Left kidney (tissue), 2 donors: Measurements from ENCODE around the gene TMEM51. TPM values are rescaled to one million over a fixed set of nuclear protein-coding genes. Genes with fewer than 3 reads are reported as not detected.

Experiments used
- DNase-seq: peaks from one replicate; pipeline ENCODE4 v3.0.0-alpha.2; 2013
- polyA plus RNA-seq: library from polyadenylated mRNA; unstranded; fragments of 120-200 nt; gene quantifications from one replicate; pipeline ENCODE4 v1.2.1, GENCODE V29; 2013; ENCODE audit not compliant: insufficient read length

TMEM51 gene
- polyA plus RNA-seq, 1 donor = 14.6 TPM

- DNase-seq = no peak
Measured at GRCh38 chr1:15245593-15246360, 92.2 kb downstream of the TMEM51 start.

GRCh38 chr1:15246960-15247614 lies 93.5 kb downstream of the TMEM51 start, which contains the start of gene FHAD1:
FHAD1 (plus strand) TSS chr1:15247223; CDS start chr1:15251785, 4,562 bp downstream.
- DNase-seq = peak; percentile 74

- no peak for DNase-seq
Measured at GRCh38 chr1:15248216-15248615, 94.7 kb downstream of the TMEM51 start.

GRCh38 chr1:15249081-15249480 lies 95.5 kb downstream of the TMEM51 start:
- no peak for DNase-seq

GRCh38 chr1:15251857-15252835 lies 98.6 kb downstream of the TMEM51 start:
- DNase-seq = no peak

- DNase-seq = no peak
Measured at GRCh38 chr1:15254559-15254958, 101.0 kb downstream of the TMEM51 start.

GRCh38 chr1:15255582-15256149 lies 102.1 kb downstream of the TMEM51 start:
- DNase-seq = no peak

- no peak for DNase-seq
Measured at GRCh38 chr1:15256584-15256983, 103.0 kb downstream of the TMEM51 start.

- no peak for DNase-seq
Measured at GRCh38 chr1:15257309-15257708, 103.8 kb downstream of the TMEM51 start.

- DNase-seq = no peak
Measured at GRCh38 chr1:15258833-15259621, 105.5 kb downstream of the TMEM51 start.

- DNase-seq = no peak
Measured at GRCh38 chr1:15259622-15260007, 106.1 kb downstream of the TMEM51 start.

GRCh38 chr1:15260418-15261154 lies 107.0 kb downstream of the TMEM51 start:
- no peak for DNase-seq

- no peak for DNase-seq
Measured at GRCh38 chr1:15261155-15262002, 107.8 kb downstream of the TMEM51 start.

GRCh38 chr1:15262003-15262377 lies 108.4 kb downstream of the TMEM51 start:
- no peak for DNase-seq

- DNase-seq = no peak
Measured at GRCh38 chr1:15262706-15263105, 109.2 kb downstream of the TMEM51 start.

- no peak for DNase-seq
Measured at GRCh38 chr1:15264769-15265168, 111.2 kb downstream of the TMEM51 start.
